ENCODE measurements around the gene TARS2.

- TF ChIP-seq CTCF (IDR thresholded peaks at IDR 0.05) (peak in 2 of 3 experiments; percentile 49 to 79), POLR2A (IDR thresholded peaks at IDR 0.05) (no peak)
Measured at GRCh38 chr1:150486966-150487762, at the start of gene TARS2.

Measured in testis (tissue), 2 donors.